K562 (cell line): ENCODE results near the gene CELA3B.
"Not testable (repeated sequence)": the region's sequence is repeated elsewhere in the genome, so short reads cannot be mapped to it uniquely, and the experiment has no call there.

Experiments used
- EP300 ChIP-seq: IDR thresholded peaks from 2 replicates; pipeline ENCODE4 v1.6.1; 2012; ENCODE audit warnings: low read length, improper control_type of control experiment
- JUN ChIP-seq, 2 experiments: sonication (generic) in 1 of 2; formaldehyde crosslinking in 1 of 2; IDR thresholded peaks; 2 replicates each; pipeline versions ENCODE4 v1.6.1 to v1.8.0; 2012 to 2022; ENCODE audit warnings: borderline replicate concordance in 2 of 2, mild to moderate bottlenecking in 2 of 2, improper control_type of control experiment in 1 of 2, low read depth in 1 of 2, low read length in 1 of 2, missing genetic modification reagents in 1 of 2
- JUND ChIP-seq, 2 experiments: IDR thresholded peaks; 2 replicates in 1 of 2; 3 replicates in 1 of 2; pipeline ENCODE4 v1.6.1; 2011; ENCODE audit warnings: borderline replicate concordance in 2 of 2, low read depth in 2 of 2, low read length in 2 of 2, improper control_type of control experiment in 1 of 2, missing biosample characterization in 1 of 2, missing genetic modification characterization in 1 of 2, missing genetic modification reagents in 1 of 2
- MEF2A ChIP-seq: IDR thresholded peaks from 2 replicates; pipeline ENCODE4 v1.6.1; 2011; ENCODE audit warnings: low read depth, mild to moderate bottlenecking, low read length, moderate library complexity; ENCODE audit not compliant: control insufficient read depth
- NFE2L1 ChIP-seq: fragments of 450-650 bp; IDR thresholded peaks from 2 replicates; pipeline ENCODE4 v1.6.1; 2016; ENCODE audit warnings: missing genetic modification characterization, low read depth, mild to moderate bottlenecking, missing compliant biosample characterization, moderate library complexity, borderline replicate concordance
- POLR2A ChIP-seq: fragments of 450-650 bp; conservative IDR thresholded peaks from 2 replicates; pipeline ENCODE4 v1.6.1; 2016
- ZBTB1 ChIP-seq: sonication (generic); formaldehyde crosslinking; IDR thresholded peaks from 2 replicates; pipeline ENCODE4 v1.8.1; 2023; ENCODE audit warnings: missing genetic modification reagents, low read depth, mild to moderate bottlenecking, borderline replicate concordance
- TF ChIP-seq, protein P1 (sequence below), 2 experiments: IDR thresholded peaks in 1 of 2; conservative IDR thresholded peaks in 1 of 2; 2 replicates each; pipeline ENCODE4 v1.6.1; 2016; ENCODE audit warnings: low read depth in 2 of 2, mild to moderate bottlenecking in 1 of 2, missing compliant biosample characterization in 1 of 2, missing genetic modification characterization in 1 of 2, moderate library complexity in 1 of 2
- TF ChIP-seq, protein P2 (sequence below), 3 experiments: IDR thresholded peaks in 2 of 3; conservative IDR thresholded peaks in 1 of 3; 2 replicates each; pipeline ENCODE4 v1.5.1; 2011 to 2012; ENCODE audit warnings: low read length in 3 of 3, mild to moderate bottlenecking in 3 of 3, control low read depth in 2 of 3, improper control_type of control experiment in 1 of 3, inconsistent platforms in 1 of 3, low read depth in 1 of 3, mixed read lengths in 1 of 3, moderate library complexity in 1 of 3; ENCODE audit not compliant: insufficient read depth in 2 of 3
- TF ChIP-seq, protein P3 (sequence below): sonication (generic); formaldehyde crosslinking; IDR thresholded peaks from 2 replicates; pipeline ENCODE4 v1.5.0; 2020; ENCODE audit warnings: missing genetic modification reagents

DNA sequence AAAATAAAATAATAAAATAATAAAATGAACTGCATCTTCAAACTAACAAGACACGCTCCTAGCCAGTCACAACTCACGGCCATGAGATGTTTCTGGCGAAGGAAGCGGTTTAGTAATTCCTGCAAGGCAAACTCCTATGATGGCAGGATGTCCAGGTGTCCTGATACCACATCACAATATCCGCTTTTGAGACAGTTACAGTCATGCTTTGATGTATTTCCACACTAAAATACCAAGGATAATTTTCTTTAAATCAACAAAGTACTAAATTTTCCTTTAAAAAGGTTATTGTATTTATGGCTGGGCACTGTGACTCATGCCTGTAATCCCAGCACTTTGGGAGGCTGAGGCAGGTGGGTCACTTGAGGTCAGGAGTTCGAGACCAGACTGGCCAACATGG lies 9.6 kb upstream of the CELA3B start:
- not testable (repeated sequence) for TF ChIP-seq ZBTB1 (CRISPR knock-in tag); POLR2A; NFE2L1; MEF2A; JUND (IDR thresholded peaks at IDR 0.05; ENCODE audit: borderline replicate concordance, low read depth, low read length); JUND (tag; IDR thresholded peaks at IDR 0.05; ENCODE audit: borderline replicate concordance, low read depth, low read length); JUN (IDR thresholded peaks at IDR 0.05; ENCODE audit: borderline replicate concordance, low read depth, low read length); JUN (CRISPR knock-in tag; IDR thresholded peaks at IDR 0.05; ENCODE audit: borderline replicate concordance); EP300
- TF ChIP-seq, protein P1, sequence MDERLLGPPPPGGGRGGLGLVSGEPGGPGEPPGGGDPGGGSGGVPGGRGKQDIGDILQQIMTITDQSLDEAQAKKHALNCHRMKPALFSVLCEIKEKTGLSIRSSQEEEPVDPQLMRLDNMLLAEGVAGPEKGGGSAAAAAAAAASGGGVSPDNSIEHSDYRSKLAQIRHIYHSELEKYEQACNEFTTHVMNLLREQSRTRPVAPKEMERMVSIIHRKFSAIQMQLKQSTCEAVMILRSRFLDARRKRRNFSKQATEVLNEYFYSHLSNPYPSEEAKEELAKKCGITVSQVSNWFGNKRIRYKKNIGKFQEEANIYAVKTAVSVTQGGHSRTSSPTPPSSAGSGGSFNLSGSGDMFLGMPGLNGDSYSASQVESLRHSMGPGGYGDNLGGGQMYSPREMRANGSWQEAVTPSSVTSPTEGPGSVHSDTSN (CRISPR knock-in tag; IDR thresholded peaks at IDR 0.05; ENCODE audit: low read depth), result not testable (repeated sequence)
- TF ChIP-seq, protein P1 (tag; conservative IDR thresholded peaks at IDR 0.05; ENCODE audit: low read depth), result not testable (repeated sequence)
- TF ChIP-seq, protein P2, sequence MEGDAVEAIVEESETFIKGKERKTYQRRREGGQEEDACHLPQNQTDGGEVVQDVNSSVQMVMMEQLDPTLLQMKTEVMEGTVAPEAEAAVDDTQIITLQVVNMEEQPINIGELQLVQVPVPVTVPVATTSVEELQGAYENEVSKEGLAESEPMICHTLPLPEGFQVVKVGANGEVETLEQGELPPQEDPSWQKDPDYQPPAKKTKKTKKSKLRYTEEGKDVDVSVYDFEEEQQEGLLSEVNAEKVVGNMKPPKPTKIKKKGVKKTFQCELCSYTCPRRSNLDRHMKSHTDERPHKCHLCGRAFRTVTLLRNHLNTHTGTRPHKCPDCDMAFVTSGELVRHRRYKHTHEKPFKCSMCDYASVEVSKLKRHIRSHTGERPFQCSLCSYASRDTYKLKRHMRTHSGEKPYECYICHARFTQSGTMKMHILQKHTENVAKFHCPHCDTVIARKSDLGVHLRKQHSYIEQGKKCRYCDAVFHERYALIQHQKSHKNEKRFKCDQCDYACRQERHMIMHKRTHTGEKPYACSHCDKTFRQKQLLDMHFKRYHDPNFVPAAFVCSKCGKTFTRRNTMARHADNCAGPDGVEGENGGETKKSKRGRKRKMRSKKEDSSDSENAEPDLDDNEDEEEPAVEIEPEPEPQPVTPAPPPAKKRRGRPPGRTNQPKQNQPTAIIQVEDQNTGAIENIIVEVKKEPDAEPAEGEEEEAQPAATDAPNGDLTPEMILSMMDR (IDR thresholded peaks at IDR 0.05 in 2 of 3, conservative IDR thresholded peaks at IDR 0.05 in 1 of 3; ENCODE audit: insufficient read depth in 2 of 3, low read depth in 1 of 3, low read length in 3 of 3), result not testable (repeated sequence)
- TF ChIP-seq, protein P3, sequence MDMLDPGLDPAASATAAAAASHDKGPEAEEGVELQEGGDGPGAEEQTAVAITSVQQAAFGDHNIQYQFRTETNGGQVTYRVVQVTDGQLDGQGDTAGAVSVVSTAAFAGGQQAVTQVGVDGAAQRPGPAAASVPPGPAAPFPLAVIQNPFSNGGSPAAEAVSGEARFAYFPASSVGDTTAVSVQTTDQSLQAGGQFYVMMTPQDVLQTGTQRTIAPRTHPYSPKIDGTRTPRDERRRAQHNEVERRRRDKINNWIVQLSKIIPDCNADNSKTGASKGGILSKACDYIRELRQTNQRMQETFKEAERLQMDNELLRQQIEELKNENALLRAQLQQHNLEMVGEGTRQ (CRISPR knock-in tag), result not testable (repeated sequence)
